K562 (cell line): ENCODE data around the gene PHETA1. TPM values are rescaled to one million over a fixed set of nuclear protein-coding genes. Genes with fewer than 3 reads are reported as not detected.

Experiments used
- ATAC-seq: fragments of 200-7000 bp; cut with Tn5 transposase; 3 replicates; pipeline ENCODE4 v1.9.1; 2020; ENCODE audit warnings: moderate library complexity
- BruUV-seq: library from RNA; stranded (reverse); fragments of 400-500 nt; replicated peaks from 2 replicates; lab custom pipeline; 2021; lab: Mats Ljungman, UMichigan
- CTCF ChIA-PET: fragments of 300-600 bp; formaldehyde crosslinking; extraction: SDS; loops from one replicate; lab custom pipeline; 2021; ENCODE audit warnings: low intra/inter-chr PET ratio; lab: Yijun Ruan, JAX
- POLR2A ChIA-PET: fragments of 300-600, 350-650 bp; sonication (Branson Sonifier 250); formaldehyde crosslinking; extraction: SDS; loops from one replicate; lab custom pipeline; 2021; ENCODE audit warnings: antibody characterized with exemption, inconsistent platforms; lab: Yijun Ruan, JAX
- DNase-seq, 4 experiments: peaks; one replicate each; pipeline versions ENCODE4 v3.0.0 to v3.0.0-alpha.2; 2011 to 2018; ENCODE audit warnings: low spot score in 3 of 4, mixed read lengths in 3 of 4; ENCODE audit errors: extremely low read depth in 1 of 4
- FAIRE-seq: peaks from 2 replicates; lab custom pipeline; 2011; peaks lifted over from hg19 to GRCh38; lab: Jason Lieb, UNC
- H2AFZ ChIP-seq: 2 replicates; pipeline ENCODE4 v1.6.0; 2011; ENCODE audit warnings: low read depth, low read length, control low read depth, inconsistent platforms
- H3K27ac ChIP-seq: fragments of 200-600 bp; 3 replicates; pipeline ENCODE4 v1.8.0; 2011; ENCODE audit warnings: low read depth, mild to moderate bottlenecking, control low read depth, inconsistent platforms, low read length, moderate library complexity, mixed read lengths; ENCODE audit errors: extremely low read depth
- H3K27me3 ChIP-seq, 2 experiments: fragments of 300-600 bp in 1 of 2; 2 replicates in 1 of 2; 3 replicates in 1 of 2; pipeline versions ENCODE4 v1.6.0 to v1.8.0; 2011; ENCODE audit warnings: inconsistent platforms in 2 of 2, low read length in 2 of 2, mild to moderate bottlenecking in 1 of 2, mixed read lengths in 1 of 2, moderate library complexity in 1 of 2; ENCODE audit not compliant: control insufficient read depth in 2 of 2, insufficient read depth in 2 of 2
- H3K36me3 ChIP-seq: fragments of 300-600 bp; 3 replicates; pipeline ENCODE4 v1.8.0; 2011; ENCODE audit warnings: mild to moderate bottlenecking, low read length, inconsistent platforms; ENCODE audit not compliant: control insufficient read depth, insufficient read depth
- H3K4me1 ChIP-seq, 2 experiments: fragments of 200-600 bp in 1 of 2; replicated peaks in 1 of 2; 2 replicates in 1 of 2; 3 replicates in 1 of 2; pipeline versions ENCODE4 v1.5.1 to v1.8.0; 2011; ENCODE audit warnings: inconsistent platforms in 2 of 2, low read length in 2 of 2, mild to moderate bottlenecking in 1 of 2, mixed read lengths in 1 of 2, moderate library complexity in 1 of 2; ENCODE audit not compliant: control insufficient read depth in 2 of 2, insufficient read depth in 2 of 2
- H3K4me2 ChIP-seq: 2 replicates; pipeline ENCODE4 v1.6.1; 2011; ENCODE audit warnings: low read length, control low read depth, inconsistent platforms, mixed read lengths; ENCODE audit not compliant: insufficient read depth
- H3K4me3 ChIP-seq: fragments of 200-600 bp; sonication (generic), shearing (Covaris generic); 2 replicates; pipeline ENCODE4 v1.5.1; 2016; ENCODE audit warnings: control low read depth, inconsistent platforms
- H3K79me2 ChIP-seq: fragments of 200-600 bp; 3 replicates; pipeline ENCODE4 v1.8.0; 2011; ENCODE audit warnings: low read length, inconsistent platforms; ENCODE audit not compliant: control insufficient read depth, insufficient read depth
- H3K9ac ChIP-seq, 2 experiments: 2 replicates each; pipeline versions ENCODE4 v1.6.0 to v1.6.1; 2011; ENCODE audit warnings: low read depth in 2 of 2, low read length in 2 of 2, control low read depth in 1 of 2, inconsistent platforms in 1 of 2, mild to moderate bottlenecking in 1 of 2, mixed read lengths in 1 of 2; ENCODE audit not compliant: insufficient read depth in 1 of 2
- H3K9me1 ChIP-seq: one replicate; pipeline ENCODE4 v1.6.0; 2011; ENCODE audit warnings: inconsistent platforms, mild to moderate bottlenecking, low read length, moderate library complexity; ENCODE audit not compliant: control insufficient read depth, insufficient read depth
- H3K9me3 ChIP-seq: replicated peaks from 2 replicates; pipeline ENCODE4 v1.5.1; 2011; ENCODE audit warnings: low read depth, low read length, inconsistent platforms; ENCODE audit not compliant: control insufficient read depth, insufficient read depth
- H4K20me1 ChIP-seq: replicated peaks from 2 replicates; pipeline ENCODE4 v1.6.1; 2011; ENCODE audit warnings: low read length, inconsistent platforms, mixed read lengths; ENCODE audit not compliant: control insufficient read depth, insufficient read depth
- CBFB ChIP-seq: sonication (generic); formaldehyde crosslinking; IDR thresholded peaks from 2 replicates; pipeline ENCODE4 v1.4.0; 2020; ENCODE audit warnings: mild to moderate bottlenecking, missing genetic modification reagents
- HCFC1 ChIP-seq: IDR thresholded peaks from 2 replicates; pipeline ENCODE4 v1.6.1; 2012; ENCODE audit warnings: low read depth, low read length, improper control_type of control experiment
- ILF3 ChIP-seq: fragments of 450-650 bp; IDR thresholded peaks from 2 replicates; pipeline ENCODE4 v1.6.1; 2018; ENCODE audit warnings: antibody characterized with exemption, mild to moderate bottlenecking, moderate library complexity, borderline replicate concordance
- PTRF ChIP-seq: fragments of 450-650 bp; IDR thresholded peaks from 2 replicates; pipeline ENCODE4 v1.6.1; 2016; ENCODE audit warnings: mild to moderate bottlenecking, missing genetic modification characterization, missing compliant biosample characterization
- RFX5 ChIP-seq: IDR thresholded peaks from 2 replicates; pipeline ENCODE4 v1.6.1; 2011; ENCODE audit warnings: low read depth, mild to moderate bottlenecking, improper control_type of control experiment, low read length
- SMAD2 ChIP-seq: fragments of 150-350 bp; IDR thresholded peaks from 2 replicates; pipeline ENCODE4 v1.6.1; 2014; ENCODE audit warnings: low read depth, mild to moderate bottlenecking, low read length
- SMARCA5 ChIP-seq: fragments of 450-650 bp; IDR thresholded peaks from 2 replicates; pipeline ENCODE4 v1.6.1; 2016
- TAF9B ChIP-seq: fragments of 450-650 bp; IDR thresholded peaks from 2 replicates; pipeline ENCODE4 v1.6.1; 2018; ENCODE audit warnings: mild to moderate bottlenecking; ENCODE audit not compliant: partially characterized antibody
- TEAD2 ChIP-seq: fragments of 450-650 bp; IDR thresholded peaks from 2 replicates; pipeline ENCODE4 v1.6.1; 2016; ENCODE audit warnings: missing genetic modification characterization, control low read depth, missing compliant biosample characterization
- ZBTB7A ChIP-seq: IDR thresholded peaks from 2 replicates; pipeline ENCODE4 v1.6.1; 2011; ENCODE audit warnings: low read depth, mild to moderate bottlenecking, low read length, moderate library complexity, borderline replicate concordance; ENCODE audit not compliant: control insufficient read depth
- ZNF197 ChIP-seq: fragments of 200-800 bp; sonication (Bioruptor generic); IDR thresholded peaks from 2 replicates; pipeline ENCODE4 v1.6.1; 2016; ENCODE audit warnings: low read depth, missing genetic modification characterization, missing compliant biosample characterization
- ZNF212 ChIP-seq: fragments of 450-650 bp; formaldehyde crosslinking; IDR thresholded peaks from 2 replicates; pipeline ENCODE4 v1.4.0; 2020; ENCODE audit warnings: mild to moderate bottlenecking
- WGBS: fragments of 100-300 bp; shearing (Covaris generic); methylation state at CpG from one replicate; pipeline ENCODE4 v1.1.6; 2016; ENCODE audit warnings: low coverage, mixed read lengths; ENCODE audit not compliant: insufficient coverage; ENCODE audit errors: missing lambda C conversion rate; 5-methylcytosine and 5-hydroxymethylcytosine counted together
- in situ Hi-C: fragments of 300-500 bp; cut with MboI; formaldehyde crosslinking; loops from 4 replicates; pipeline ENCODE4 v1.15.0; 2018; ENCODE audit warnings: inconsistent platforms, mixed read lengths
- intact Hi-C: fragments of 100-400 bp; cut with micrococcal nuclease; formaldehyde crosslinking; loops from 2 replicates; pipeline ENCODE4 v1.14.2; 2022
- polyA plus RNA-seq, 8 experiments: library from polyadenylated mRNA; depleted of rRNA in 4 of 8; stranded (reverse) in 5 of 8; unstranded in 3 of 8; fragments of >200 nt; fragmentation: Nextera tagmentation in 2 of 8; fragmentation: Illumina TruSeq in 1 of 8; extraction: Ambion mirVana in 2 of 8; extraction: Trizol in 1 of 8; gene quantifications; 2 replicates each; pipeline versions ENCODE4 v1.2.1 to v1.2.3, GENCODE V29; 2011 to 2014; ENCODE audit warnings: inconsistent platforms in 1 of 8, missing spikeins in 1 of 8
- total RNA-seq, 7 experiments: library from RNA; depleted of rRNA in 6 of 7; stranded (reverse); fragments of >200 nt in 6 of 7; fragmentation: Illumina TruSeq in 2 of 7; extraction: Trizol in 2 of 7; gene quantifications; 2 replicates each; pipeline versions ENCODE4 v1.2.1 to v1.2.3, GENCODE V29; 2011 to 2021; ENCODE audit warnings: low replicate concordance in 1 of 7
- TF ChIP-seq, protein P1 (sequence below): sonication (generic); formaldehyde crosslinking; IDR thresholded peaks from 2 replicates; pipeline ENCODE4 v1.9.0; 2022; ENCODE audit warnings: mild to moderate bottlenecking, missing genetic modification reagents
- TF ChIP-seq, protein P2 (sequence below), 2 experiments: fragments of 150-350 bp in 1 of 2; IDR thresholded peaks; 2 replicates each; pipeline ENCODE4 v1.6.1; 2012 to 2016; ENCODE audit warnings: low read depth in 2 of 2, low read length in 2 of 2, mild to moderate bottlenecking in 1 of 2, moderate library complexity in 1 of 2
- TF ChIP-seq, protein P3 (sequence below): fragments of 250-450 bp; sonication (Bioruptor Pico); IDR thresholded peaks from 2 replicates; pipeline ENCODE4 v1.9.0; 2021; ENCODE audit warnings: mild to moderate bottlenecking, inconsistent platforms

The PHETA1 gene
- total and polyA plus RNA-seq, 9 of the 15 experiments (the other 6 are each of a cell fraction or from before 2014, with no cell fraction given): 0.03 to 12.4 (median 3.0) TPM

DNA sequence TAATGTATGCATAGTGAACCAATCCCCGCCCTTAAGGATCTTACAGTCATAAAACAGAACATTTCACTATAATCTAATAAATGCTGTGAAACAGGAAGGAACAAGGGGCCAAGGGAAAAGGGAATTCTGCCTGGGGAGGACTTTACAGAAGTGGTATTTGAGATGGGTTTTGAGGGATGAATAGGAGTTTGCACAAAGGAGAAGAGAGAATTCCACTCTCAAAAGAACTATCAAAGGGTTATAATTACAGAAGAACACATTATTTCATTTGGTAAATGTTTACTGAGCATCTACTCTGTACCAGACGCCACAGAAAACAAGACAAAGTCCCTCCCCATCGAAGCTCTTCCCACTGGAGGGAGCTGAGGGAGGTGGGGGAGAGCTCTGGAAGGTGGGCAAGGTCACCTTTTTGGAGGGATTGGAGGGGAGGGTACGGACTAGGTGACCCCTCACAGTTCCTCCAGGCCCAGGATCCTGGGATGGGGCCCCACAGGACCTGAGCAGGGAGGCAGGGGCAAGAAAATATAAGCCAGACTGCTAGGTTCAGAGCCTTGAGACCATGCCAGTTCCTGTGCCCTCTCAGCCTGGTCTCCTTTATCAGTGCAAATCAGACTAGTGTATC, 24.5 kb downstream of the PHETA1 start:
- FAIRE-seq: no peak
- Histone ChIP-seq H3K27ac (no peak overlapping the region), H3K79me2 (no peaks in the 10 kb centered on the region)
- POLR2A ChIA-PET: interaction anchor here (0.6 kb wide), 1 partner anchor 24 kb away, joined by 3 read pairs; no protein-coding TSS in a partner anchor
- in situ Hi-C loops (no loop called here), intact Hi-C loops (no loop called here)
- TF ChIP-seq SMAD2 (no peak), ZBTB7A (no peak), ZNF212 (CRISPR knock-in tag) (no peak), TEAD2 (tag) (no peak), ZNF197 (CRISPR knock-in tag) (no peak), PTRF (tag) (no peak), RFX5 (no peak), CBFB (no peak), SMARCA5 (no peak), HCFC1 (no peak), TAF9B (no peak), ILF3 (no peak)
- TF ChIP-seq, protein P1, sequence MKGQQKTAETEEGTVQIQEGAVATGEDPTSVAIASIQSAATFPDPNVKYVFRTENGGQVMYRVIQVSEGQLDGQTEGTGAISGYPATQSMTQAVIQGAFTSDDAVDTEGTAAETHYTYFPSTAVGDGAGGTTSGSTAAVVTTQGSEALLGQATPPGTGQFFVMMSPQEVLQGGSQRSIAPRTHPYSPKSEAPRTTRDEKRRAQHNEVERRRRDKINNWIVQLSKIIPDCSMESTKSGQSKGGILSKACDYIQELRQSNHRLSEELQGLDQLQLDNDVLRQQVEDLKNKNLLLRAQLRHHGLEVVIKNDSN: no peak
- TF ChIP-seq, protein P2, sequence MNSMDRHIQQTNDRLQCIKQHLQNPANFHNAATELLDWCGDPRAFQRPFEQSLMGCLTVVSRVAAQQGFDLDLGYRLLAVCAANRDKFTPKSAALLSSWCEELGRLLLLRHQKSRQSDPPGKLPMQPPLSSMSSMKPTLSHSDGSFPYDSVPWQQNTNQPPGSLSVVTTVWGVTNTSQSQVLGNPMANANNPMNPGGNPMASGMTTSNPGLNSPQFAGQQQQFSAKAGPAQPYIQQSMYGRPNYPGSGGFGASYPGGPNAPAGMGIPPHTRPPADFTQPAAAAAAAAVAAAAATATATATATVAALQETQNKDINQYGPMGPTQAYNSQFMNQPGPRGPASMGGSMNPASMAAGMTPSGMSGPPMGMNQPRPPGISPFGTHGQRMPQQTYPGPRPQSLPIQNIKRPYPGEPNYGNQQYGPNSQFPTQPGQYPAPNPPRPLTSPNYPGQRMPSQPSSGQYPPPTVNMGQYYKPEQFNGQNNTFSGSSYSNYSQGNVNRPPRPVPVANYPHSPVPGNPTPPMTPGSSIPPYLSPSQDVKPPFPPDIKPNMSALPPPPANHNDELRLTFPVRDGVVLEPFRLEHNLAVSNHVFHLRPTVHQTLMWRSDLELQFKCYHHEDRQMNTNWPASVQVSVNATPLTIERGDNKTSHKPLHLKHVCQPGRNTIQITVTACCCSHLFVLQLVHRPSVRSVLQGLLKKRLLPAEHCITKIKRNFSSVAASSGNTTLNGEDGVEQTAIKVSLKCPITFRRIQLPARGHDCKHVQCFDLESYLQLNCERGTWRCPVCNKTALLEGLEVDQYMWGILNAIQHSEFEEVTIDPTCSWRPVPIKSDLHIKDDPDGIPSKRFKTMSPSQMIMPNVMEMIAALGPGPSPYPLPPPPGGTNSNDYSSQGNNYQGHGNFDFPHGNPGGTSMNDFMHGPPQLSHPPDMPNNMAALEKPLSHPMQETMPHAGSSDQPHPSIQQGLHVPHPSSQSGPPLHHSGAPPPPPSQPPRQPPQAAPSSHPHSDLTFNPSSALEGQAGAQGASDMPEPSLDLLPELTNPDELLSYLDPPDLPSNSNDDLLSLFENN (IDR thresholded peaks at IDR 0.05; ENCODE audit: low read depth in 2 of 2, low read length in 2 of 2): no peak
- TF ChIP-seq, protein P3, sequence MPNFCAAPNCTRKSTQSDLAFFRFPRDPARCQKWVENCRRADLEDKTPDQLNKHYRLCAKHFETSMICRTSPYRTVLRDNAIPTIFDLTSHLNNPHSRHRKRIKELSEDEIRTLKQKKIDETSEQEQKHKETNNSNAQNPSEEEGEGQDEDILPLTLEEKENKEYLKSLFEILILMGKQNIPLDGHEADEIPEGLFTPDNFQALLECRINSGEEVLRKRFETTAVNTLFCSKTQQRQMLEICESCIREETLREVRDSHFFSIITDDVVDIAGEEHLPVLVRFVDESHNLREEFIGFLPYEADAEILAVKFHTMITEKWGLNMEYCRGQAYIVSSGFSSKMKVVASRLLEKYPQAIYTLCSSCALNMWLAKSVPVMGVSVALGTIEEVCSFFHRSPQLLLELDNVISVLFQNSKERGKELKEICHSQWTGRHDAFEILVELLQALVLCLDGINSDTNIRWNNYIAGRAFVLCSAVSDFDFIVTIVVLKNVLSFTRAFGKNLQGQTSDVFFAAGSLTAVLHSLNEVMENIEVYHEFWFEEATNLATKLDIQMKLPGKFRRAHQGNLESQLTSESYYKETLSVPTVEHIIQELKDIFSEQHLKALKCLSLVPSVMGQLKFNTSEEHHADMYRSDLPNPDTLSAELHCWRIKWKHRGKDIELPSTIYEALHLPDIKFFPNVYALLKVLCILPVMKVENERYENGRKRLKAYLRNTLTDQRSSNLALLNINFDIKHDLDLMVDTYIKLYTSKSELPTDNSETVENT: no peak
- TF ChIP-seq, all 486 proteins: peak for 0
- ATAC-seq: no peak
- H3K9me3 ChIP-seq: peaks cover 4% of the 10 kb centered on the region; the same call in 1 of the 2 replicates
- no peaks in the 10 kb centered on the region for H3K9me1 ChIP-seq
- no peak overlapping the region for H2AFZ ChIP-seq
- no TSS peak for BruUV-seq
- H3K9ac ChIP-seq: no peak overlapping the region
- CTCF ChIA-PET: no interaction called here
- H3K4me1 ChIP-seq: no peaks in the 10 kb centered on the region; a peak in 1 of 5 replicates
- H4K20me1 ChIP-seq: no peaks in the 10 kb centered on the region
- H3K4me2 ChIP-seq: no peak overlapping the region
- no peaks in the 10 kb centered on the region for H3K36me3 ChIP-seq
- H3K4me3 ChIP-seq: no peak overlapping the region
- DNase-seq: no peak
- 1% methylated on average over 4 of the region's 4 CpGs for WGBS
- H3K27me3 ChIP-seq: peaks cover 8 to 24% of the 10 kb centered on the region in 2 experiments; a peak in 4 of 5 replicates
